ENCODE results near the gene TM4SF5.

TM4SF5 gene

GRCh38 chr17:4748686-4749085, 23.0 kb upstream of the TM4SF5 start:
- DNase-seq: no peak

DNA sequence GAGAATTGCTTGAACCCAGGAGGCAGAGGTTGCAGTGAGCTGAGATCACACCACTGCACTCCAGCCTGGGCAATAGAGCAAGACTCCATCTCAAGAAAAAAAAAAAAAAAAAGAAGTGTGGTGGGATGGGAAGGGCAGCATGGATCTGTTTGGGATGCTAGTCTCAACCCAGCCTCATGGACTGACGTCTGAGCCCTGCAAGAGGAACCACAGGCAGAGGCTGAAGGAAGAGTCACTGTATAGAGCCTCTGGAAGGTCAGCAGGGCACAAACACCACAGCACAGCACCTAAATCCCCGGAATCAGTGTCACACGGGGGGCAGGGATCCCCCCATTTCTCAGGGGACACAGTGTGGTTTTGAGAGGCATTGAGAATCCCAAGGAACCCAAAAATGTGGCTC, 21.1 kb upstream of the TM4SF5 start:
- DNase-seq: no peak

- DNase-seq: no peak
Measured at GRCh38 chr17:4751932-4752331, 19.8 kb upstream of the TM4SF5 start.

- DNase-seq: no peak
Measured at GRCh38 chr17:4753392-4753791, 18.3 kb upstream of the TM4SF5 start.

DNA sequence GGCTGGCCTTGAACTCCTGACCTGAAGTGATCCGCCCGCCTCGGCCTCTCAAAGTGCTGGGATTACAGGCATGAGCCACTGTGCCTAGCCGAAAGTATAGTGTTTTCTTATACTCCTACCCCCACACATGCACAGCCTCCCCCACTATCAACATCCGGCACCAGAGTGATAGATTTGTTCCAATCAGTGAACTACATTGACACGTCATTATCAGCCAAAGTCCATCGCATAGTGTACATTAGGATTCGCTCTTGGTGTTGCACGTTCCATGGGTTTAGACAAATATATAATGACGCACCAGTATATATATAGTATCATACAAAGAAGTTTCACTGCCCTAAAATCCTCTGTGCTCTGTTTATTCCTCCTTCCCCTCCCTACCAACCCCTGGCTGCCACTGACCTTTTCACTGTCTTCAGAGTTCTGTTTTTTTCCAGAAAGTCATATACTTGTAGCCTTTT, 11.9 kb upstream of the TM4SF5 start:
- DNase-seq: no peak

- DNase-seq: no peak
Measured at GRCh38 chr17:4764595-4764994, 7.1 kb upstream of the TM4SF5 start.

GRCh38 chr17:4766201-4766600, 5.5 kb upstream of the TM4SF5 start:
- DNase-seq: no peak

DNA sequence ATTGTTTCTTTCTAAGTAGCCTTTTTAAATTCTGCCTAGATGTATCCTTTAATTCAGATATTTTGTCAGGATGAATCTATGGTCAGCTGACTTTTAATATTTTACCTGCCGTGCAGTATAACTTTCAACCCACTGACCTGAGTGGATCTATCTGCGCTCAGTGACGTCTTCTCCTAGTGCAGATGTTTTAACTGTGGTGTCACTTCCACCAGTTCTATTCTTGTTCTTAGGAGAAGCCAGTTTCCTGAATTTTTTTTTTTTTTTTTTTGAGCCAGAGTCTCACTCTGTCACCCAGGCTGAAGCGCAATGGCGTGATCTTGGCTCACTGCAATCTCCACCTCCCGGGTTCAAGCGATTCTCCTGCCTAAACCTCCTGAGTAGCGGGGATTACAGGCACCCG, 5.0 kb upstream of the TM4SF5 start:
- no peak for DNase-seq

DNA sequence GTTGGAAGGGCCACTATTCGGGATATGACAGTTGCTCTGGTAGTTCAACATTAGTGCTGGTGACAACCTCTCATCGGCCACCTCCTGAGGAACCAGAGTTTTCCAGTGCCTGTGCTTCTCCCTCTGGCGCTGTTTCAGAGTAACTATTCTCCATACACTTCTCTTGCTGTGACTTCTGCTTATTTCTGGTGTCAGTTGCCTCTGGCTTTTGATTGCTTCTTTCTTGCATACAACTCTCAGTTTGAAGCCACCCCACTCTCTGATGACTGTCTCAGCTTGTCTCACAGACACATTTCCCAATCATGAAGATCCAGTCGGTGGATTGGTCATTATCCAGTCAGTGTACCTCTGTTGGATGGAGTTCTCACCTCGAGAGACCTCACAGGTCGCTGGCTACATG, 3.4 kb upstream of the TM4SF5 start:
- DNase-seq: no peak

DNA sequence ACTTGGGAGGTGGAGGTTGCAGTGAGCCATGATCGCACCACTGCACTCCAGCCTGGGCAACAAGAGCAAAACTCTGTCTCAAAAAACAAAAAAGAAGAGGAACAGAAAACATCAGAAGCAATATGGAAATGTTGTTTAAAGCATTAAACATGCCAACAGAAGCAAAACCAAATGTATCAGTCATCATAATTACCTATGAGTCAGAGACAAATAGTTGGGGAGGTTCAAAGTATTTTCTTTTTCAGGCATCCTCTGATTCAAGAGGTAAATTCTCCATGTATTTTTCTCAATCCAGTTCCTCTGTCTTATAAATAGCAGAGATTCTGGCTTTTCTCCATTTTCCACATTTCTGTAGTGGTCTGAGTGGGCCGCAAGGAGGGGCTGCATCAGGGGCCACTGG, 2.1 kb upstream of the TM4SF5 start:
- DNase-seq: no peak

DNA sequence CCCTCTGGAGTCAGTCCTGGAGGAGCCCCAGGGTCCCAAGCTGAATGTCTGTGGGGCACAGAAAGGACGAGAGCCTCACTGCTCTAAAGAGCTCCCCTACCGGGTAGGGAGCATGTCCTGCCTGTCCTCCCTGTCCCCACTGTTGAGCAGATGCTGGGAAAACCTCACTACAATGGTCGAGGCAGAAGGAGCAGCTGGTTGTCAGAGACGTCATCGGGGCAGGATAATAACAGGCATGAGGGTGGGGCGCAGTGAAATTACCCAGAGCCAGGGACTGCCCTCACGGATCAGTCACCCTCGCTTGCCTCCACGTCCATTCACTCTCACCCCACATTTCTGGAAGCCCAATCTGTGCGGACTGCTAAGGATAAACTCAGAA, 538 bp downstream of the TM4SF5 start:
- DNase-seq: no peak

DNA sequence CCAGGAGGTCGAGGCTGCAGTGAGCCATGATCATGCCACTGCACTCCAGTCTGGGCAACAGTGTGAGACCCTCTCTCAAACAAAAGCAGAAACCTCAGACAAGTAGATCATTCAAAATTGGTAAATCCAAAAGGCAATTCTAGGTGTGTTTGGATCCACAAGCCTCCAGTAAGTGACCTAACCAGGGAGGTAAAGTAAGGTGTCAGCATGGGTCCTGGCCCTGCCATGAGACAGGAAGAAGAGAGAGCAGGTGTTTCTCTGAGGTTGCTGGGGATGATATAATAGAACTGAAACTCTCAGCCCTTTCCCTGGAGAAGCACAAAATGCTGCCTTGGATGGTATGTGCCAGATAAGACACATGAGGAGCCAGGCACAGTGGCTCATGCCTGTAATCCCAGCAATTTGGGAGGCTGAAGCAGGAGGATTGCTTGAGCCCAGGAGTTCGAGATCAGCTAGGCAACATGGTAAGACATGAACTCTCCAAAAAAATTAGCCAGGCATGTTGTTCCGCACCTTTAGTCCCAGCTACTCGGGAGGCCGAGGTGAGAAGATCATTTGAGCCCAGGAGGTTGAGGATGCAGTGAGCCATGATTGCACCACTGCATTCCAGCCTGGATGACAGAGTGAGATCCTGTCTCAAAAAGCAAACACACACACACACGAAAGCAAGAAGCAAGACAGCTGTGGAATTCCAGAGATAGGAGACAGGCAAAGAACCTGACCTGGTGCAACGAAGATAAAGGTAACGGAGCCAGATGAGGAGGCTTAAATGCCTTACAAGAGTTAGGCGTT, 6.5 kb downstream of the TM4SF5 start:
- DNase-seq: no peak

GRCh38 chr17:4780325-4780955, 8.8 kb downstream of the TM4SF5 start:
- DNase-seq: no peak

GRCh38 chr17:4782652-4783051, 11.0 kb downstream of the TM4SF5 start:
- no peak for DNase-seq

DNA sequence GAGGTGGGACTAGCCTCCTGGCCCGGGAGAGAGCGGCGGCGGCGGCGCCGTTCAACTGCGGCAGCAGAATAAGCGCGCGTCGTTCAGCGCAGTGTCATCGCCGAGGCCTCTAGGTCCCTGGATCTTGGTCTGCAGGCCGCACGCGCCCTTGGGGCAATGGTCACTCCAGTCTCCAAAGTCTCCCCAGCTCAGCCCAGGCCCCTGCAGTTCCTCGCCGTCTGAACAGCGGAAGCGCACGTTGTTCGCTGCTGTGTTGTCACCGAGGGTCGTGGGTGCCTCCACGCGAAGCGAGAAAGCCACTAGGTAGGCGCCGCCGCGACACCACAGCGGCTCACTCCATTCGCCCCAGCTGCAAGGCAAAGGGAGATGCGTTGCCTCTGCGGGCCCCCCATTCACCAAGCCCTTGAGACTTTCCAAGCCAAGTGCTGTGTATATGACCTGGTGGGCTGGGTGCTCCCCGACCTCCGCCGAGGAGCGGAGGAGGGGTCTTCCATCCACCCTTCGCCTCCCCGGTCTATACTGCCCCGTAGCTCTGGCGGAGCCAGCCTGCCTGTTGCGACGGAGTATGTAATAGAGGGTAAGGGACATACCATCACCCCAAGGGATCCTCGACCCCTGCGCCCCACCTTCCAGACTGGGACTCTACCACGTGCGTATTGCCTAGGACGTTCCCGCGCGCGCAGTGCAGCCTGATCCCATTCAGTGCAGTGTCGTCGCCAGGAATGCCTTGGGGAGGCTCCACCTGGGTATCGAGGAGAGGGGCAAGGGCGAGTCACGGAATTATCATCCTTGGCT, 13.8 kb downstream of the TM4SF5 start:
- DNase-seq: no peak

DNA sequence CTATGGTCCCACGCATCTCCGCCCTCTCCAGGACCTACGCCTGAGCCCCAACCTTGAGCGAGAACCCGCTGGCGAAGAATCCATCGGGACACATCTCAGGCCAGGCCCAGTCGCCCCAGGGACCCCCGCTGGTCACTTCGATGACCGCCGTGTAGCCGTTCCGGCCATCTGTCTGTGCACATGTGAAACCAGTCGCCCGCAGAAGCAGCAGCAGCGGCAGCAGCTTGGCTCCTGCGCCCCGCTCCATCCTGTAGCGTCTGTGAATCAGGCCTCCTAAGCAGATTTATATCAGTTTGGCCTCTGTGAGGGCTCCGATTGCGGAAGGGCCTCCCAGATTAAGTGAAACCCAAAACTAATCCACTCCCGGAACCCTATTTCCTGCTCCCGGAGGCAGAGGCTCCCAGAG, 14.4 kb downstream of the TM4SF5 start, which contains the start of gene VMO1:
TSS of gene VMO1 (minus strand) at position 259 of the 406 bp plus-strand sequence. CDS start at position 247, 12 bp downstream.
- no peak for DNase-seq

DNA sequence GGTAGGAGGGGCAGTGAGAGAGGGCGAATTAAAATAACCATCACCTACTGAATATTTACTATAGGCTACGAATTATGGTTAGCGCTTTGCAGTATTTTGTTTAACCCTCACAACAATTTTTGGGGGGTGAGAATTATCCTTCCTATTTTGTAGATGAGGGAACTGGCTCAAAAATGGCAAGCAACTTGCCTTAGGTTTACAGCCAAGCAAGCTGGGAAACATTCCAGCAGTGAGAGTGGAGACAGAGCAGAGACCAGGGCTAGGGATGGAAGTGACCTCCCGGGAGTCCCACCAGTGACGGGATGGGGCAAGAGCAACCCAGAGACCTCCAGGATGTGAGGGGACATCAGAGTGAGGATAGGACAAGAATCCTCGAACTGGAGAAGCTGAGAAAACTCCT, 14.8 kb downstream of the TM4SF5 start:
- no peak for DNase-seq

- DNase-seq: no peak
Measured at GRCh38 chr17:4788159-4788806, 16.6 kb downstream of the TM4SF5 start.

GRCh38 chr17:4788807-4789700, 17.4 kb downstream of the TM4SF5 start, which contains the start of gene GLTPD2:
GLTPD2 (plus strand) TSS chr17:4788964; CDS start chr17:4789012, 48 bp downstream.
- no peak for DNase-seq

DNA sequence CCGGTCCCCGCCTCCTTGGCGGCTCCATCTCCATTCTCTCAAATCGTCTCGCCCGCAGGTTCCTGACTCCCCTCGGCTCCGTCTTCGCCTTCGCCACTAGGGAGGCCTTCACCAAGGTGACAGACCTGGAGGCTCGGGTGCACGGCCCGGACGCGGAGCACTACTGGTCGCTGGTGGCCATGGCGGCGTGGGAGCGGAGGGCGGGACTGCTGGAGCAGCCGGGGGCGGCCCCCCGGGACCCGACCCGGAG, 17.9 kb downstream of the TM4SF5 start:
- no peak for DNase-seq

DNA sequence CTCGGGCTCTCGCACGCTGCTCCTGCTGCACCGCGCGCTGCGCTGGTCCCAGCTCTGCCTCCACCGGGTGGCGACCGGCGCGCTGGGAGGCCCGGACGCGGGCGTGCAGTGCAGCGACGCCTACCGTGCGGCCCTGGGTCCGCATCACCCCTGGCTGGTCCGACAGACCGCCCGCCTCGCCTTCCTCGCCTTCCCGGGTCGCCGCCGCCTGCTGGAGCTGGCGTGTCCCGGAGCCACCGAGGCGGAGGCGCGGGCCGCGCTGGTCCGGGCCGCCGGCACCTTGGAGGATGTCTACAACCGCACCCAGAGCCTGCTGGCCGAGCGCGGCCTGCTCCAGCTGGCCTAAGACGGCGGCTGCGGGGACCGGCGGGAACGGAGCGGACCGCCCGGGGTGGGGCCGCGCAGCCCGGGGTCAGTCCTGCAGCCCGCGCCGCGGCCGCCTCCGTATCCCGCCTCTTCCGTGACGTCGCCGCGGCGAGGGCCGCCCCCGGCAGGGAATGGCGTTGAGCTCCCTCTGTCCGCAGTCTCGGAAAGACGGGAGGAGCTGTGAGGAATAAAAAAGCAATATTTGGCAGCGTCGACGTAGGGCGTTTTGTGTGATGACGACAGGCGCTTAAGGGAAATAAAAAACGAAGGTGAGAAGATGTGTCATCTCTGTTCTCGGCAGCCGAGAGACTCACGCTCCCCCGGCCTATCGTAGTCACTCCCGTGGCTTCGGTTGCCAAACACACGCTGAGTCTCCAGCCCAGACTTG, 18.4 kb downstream of the TM4SF5 start:
- peak; percentile 76 for DNase-seq

- no peak for DNase-seq
Measured at GRCh38 chr17:4790705-4791088, 19.0 kb downstream of the TM4SF5 start.

All from NK-92 treated with Interleukin-12 subunit alpha and Interleukin-12 subunit beta, amount 100 ng/mL, for 24 hours (cell line).